Measurements from ENCODE around the gene FUZ.

GRCh38 chr19:49814010-49814409, 918 bp upstream of the FUZ start:
- TF ChIP-seq CTCF (IDR thresholded peaks at IDR 0.05): no peak
- no peak for TF ChIP-seq POLR2A (IDR thresholded peaks at IDR 0.05)

Data from thyroid gland (tissue), 4 donors.